HFF-Myc (cell line): Measurements from ENCODE around the gene IL17RD.

Experiments
- DNase-seq: peaks from one replicate; pipeline ENCODE4 v3.0.0-alpha.2; 2011; ENCODE audit warnings: low read depth; ENCODE audit errors: extremely low read depth
- H3K4me3 ChIP-seq: replicated peaks from 2 replicates; pipeline ENCODE4 v1.5.1; 2011; ENCODE audit warnings: low read depth, mild to moderate bottlenecking, control low read depth, low read length
- CTCF ChIP-seq: IDR thresholded peaks from 2 replicates; pipeline ENCODE4 v1.5.1; 2012; ENCODE audit warnings: mild to moderate bottlenecking, low read depth, low read length, control low read depth; ENCODE audit errors: missing control alignments

The IL17RD gene

DNA sequence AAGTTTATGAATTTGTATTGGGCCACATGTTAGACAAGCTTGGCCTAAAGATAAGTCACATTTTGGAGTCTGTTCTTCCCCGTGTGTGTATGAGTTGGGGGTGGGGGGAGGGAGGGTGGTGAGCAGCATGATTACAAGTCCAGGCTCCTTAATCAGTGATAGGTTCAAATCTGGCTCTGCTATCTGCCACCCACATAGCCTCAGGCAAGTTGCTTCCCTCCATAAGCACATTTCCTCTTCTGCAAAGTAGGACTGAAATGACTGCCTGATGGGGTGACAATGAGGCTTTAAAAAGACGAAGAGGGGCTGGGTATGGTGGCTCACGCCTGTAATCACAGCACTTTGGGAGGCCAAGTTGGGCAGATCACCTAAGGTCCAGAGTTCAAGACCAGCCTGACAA is 105.7 kb downstream of the IL17RD start:
- DNase-seq = no peak

DNA sequence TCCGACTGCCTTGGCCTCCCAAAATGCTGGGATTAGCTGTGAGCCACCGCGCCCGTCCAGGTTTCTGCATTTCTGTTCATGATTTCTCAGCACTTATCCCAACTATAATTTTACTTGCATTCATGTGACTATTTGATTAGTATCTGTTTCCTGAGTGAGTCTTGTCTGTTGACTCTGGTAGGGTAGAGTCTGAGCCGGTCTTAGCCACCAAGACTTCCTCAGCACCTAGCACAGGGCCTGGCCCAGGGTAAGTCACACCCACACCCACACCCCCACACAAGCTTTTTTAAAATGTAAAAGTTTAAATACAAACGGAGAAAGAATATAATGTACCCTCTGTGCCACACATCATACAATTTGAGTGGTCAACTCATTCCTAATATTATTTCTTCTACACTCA is 107.8 kb downstream of the IL17RD start:
- TF ChIP-seq CTCF = no peak
- DNase-seq = no peak
- H3K4me3 ChIP-seq = no peak overlapping the region

More for the DNA sequence above, 105.7 kb downstream of the IL17RD start:
- no peak overlapping the region for H3K4me3 ChIP-seq
- no peak for TF ChIP-seq CTCF

DNA sequence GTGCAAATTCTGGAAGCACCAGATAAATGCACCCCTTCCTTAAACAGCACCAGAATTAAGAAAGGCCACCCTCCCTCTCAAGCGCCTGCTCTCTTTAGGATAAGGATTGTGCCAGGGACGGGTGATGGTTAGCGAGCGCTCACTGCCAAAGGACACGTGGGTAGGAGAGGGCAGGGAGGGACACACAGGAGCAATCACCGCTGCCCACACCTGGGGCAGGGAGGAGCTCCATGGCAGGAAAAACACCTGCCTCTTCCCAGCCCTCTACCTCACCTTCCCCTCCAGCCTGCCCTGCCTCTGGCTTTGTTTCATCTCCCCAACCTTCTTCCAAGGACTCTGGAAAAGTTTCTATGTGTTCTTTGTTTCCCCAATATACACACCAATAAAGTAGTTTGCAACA is 112.0 kb downstream of the IL17RD start:
- no peak for DNase-seq
- no peak for TF ChIP-seq CTCF
- H3K4me3 ChIP-seq = no peak overlapping the region

GRCh38 chr3:57052662-57053061 is 112.5 kb downstream of the IL17RD start:
- TF ChIP-seq CTCF = no peak
- no peak for DNase-seq
- H3K4me3 ChIP-seq = no peak overlapping the region

DNA sequence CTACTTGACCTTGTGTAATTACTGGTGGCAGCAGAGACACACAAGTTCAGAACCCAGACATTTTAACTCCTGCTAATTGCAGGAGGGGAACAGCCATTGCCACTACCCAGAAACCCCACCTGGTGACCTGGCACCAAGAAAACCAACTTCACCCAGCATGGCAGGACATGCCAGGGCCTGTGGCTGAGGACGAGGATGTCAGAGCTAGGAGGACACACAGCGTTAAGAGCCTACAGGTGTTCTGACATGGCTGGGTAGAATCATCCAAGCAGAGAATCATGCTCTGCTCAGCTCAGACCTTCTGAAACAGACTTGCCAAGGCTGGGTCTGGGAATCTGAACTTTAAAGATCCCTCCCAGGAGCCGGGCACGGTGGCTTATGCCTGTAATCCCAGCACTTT is 116.4 kb downstream of the IL17RD start:
- no peak overlapping the region for H3K4me3 ChIP-seq
- no peak for DNase-seq
- no peak for TF ChIP-seq CTCF

DNA sequence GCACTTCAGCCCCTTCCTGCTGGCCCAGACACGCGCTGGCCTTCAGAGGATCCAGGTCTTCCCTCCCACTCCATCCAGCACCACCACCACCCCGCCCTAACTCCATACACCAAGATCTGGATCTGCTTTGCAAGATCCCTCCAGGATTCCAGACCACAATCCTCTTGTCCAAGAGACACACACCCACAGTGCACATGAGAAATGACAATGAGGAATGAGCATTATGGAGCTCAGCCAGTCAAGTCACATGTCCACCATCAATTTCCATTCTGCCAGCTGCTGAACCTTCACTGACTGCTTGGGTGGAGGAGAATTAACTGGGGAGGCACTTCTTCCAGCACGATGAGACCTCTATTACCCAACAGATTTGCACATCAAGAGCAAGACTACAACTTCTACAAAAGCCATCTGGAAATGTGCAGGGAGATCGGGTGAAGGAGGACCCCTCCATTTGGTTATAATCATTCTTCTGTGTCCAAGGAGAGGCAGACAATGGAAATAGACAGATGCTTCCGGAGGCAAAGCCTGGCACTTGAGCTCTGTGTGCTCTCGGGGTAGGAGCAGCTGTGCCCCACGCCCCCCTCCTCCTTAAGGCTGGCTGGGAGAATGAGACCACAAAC is 117.0 kb downstream of the IL17RD start:
- no peak overlapping the region for H3K4me3 ChIP-seq
- no peak for TF ChIP-seq CTCF
- DNase-seq = peak; percentile 29
